GM12878 (cell line): ENCODE results near the gene KRTAP10-3. TPM values are rescaled to one million over a fixed set of nuclear protein-coding genes. Genes with fewer than 3 reads are reported as not detected.

Experiments
- ATAC-seq: fragments of 200-7000 bp; cut with Tn5 transposase; 3 replicates; pipeline ENCODE4 v1.9.1; 2020; ENCODE audit warnings: mild to moderate bottlenecking, moderate library complexity
- BruUV-seq: library from RNA; stranded (reverse); fragments of 400-500 nt; replicated peaks from 2 replicates; lab custom pipeline; 2021; lab: Mats Ljungman, UMichigan
- CTCF ChIA-PET: fragments of 300-600 bp; sonication (Branson Sonifier 250); formaldehyde crosslinking; extraction: SDS; loops from one replicate; lab custom pipeline; 2021; ENCODE audit warnings: inconsistent platforms; lab: Yijun Ruan, JAX
- POLR2A ChIA-PET: fragments of 350-600 bp; formaldehyde crosslinking; extraction: SDS; loops from one replicate; lab custom pipeline; 2021; ENCODE audit warnings: inconsistent platforms; lab: Charles Lee
- RAD21 ChIA-PET: fragments of 300-600 bp; sonication (Branson Sonifier 250); formaldehyde crosslinking; loops from one replicate; lab custom pipeline; 2023; ENCODE audit warnings: antibody characterized with exemption; ENCODE audit not compliant: unreplicated experiment; lab: Charles Lee
- SMC1A ChIA-PET: fragments of 300-600 bp; sonication (Branson Sonifier 250); formaldehyde crosslinking; loops from one replicate; lab custom pipeline; 2023; ENCODE audit not compliant: unreplicated experiment, uncharacterized antibody; lab: Charles Lee
- DNase-seq: peaks from one replicate; pipeline ENCODE4 v3.0.0-alpha.2; 2011; ENCODE audit warnings: low read depth, low spot score
- FAIRE-seq: peaks from 3 replicates; lab custom pipeline; 2011; peaks lifted over from hg19 to GRCh38; lab: Jason Lieb, UNC
- H2AFZ ChIP-seq: 2 replicates; pipeline ENCODE4 v1.6.0; 2011; ENCODE audit warnings: low read depth, low read length, control low read depth; ENCODE audit not compliant: control insufficient read depth
- H3K27ac ChIP-seq: 2 replicates; pipeline ENCODE4 v1.5.1; 2011; ENCODE audit warnings: control low read depth; ENCODE audit not compliant: control insufficient read depth, insufficient read depth
- H3K27me3 ChIP-seq, 2 experiments: replicated peaks in 1 of 2; 2 replicates each; pipeline versions ENCODE4 v1.6.0 to v1.6.1; 2011; ENCODE audit warnings: low read length in 1 of 2; ENCODE audit not compliant: control insufficient read depth in 2 of 2, insufficient read depth in 2 of 2
- H3K36me3 ChIP-seq, 2 experiments: 2 replicates each; pipeline ENCODE4 v1.5.1; 2011; ENCODE audit warnings: low read length in 1 of 2; ENCODE audit not compliant: control insufficient read depth in 2 of 2, insufficient read depth in 2 of 2
- H3K4me1 ChIP-seq: 2 replicates; pipeline ENCODE4 v1.6.1; 2011; ENCODE audit warnings: mild to moderate bottlenecking, low read length, moderate library complexity, mixed read lengths; ENCODE audit not compliant: control insufficient read depth, insufficient read depth
- H3K4me2 ChIP-seq: 2 replicates; pipeline ENCODE4 v1.6.0; 2011; ENCODE audit warnings: control low read depth; ENCODE audit not compliant: control insufficient read depth, insufficient read depth
- H3K4me3 ChIP-seq: fragments of 200-600 bp; sonication (generic); 2 replicates; pipeline ENCODE4 v1.5.1; 2016
- H3K79me2 ChIP-seq: 2 replicates; pipeline ENCODE4 v1.6.0; 2011; ENCODE audit warnings: low read length; ENCODE audit not compliant: control insufficient read depth, insufficient read depth
- H3K9ac ChIP-seq: 2 replicates; pipeline ENCODE4 v1.8.0; 2011; ENCODE audit warnings: low read length, control low read depth, mixed read lengths; ENCODE audit not compliant: control insufficient read depth, insufficient read depth
- H3K9me3 ChIP-seq: replicated peaks from 3 replicates; pipeline ENCODE4 v1.5.1; 2011; ENCODE audit warnings: mild to moderate bottlenecking, low read length; ENCODE audit not compliant: control insufficient read depth, insufficient read depth
- H4K20me1 ChIP-seq: 2 replicates; pipeline ENCODE4 v1.6.0; 2011; ENCODE audit not compliant: control insufficient read depth, insufficient read depth
- ATF3 ChIP-seq: IDR thresholded peaks from 2 replicates; pipeline ENCODE4 v1.6.1; 2011; ENCODE audit warnings: low read depth, mild to moderate bottlenecking, low read length, moderate library complexity, borderline replicate concordance; ENCODE audit errors: extremely low read depth
- CEBPB ChIP-seq, 2 experiments: fragments of 150-350 bp in 1 of 2; IDR thresholded peaks; 2 replicates each; pipeline ENCODE4 v1.6.1; 2012 to 2014; ENCODE audit warnings: low read depth in 2 of 2, low read length in 2 of 2, borderline replicate concordance in 1 of 2, inconsistent platforms in 1 of 2
- ETV6 ChIP-seq, 2 experiments: fragments of 450-650 bp in 1 of 2; IDR thresholded peaks in 1 of 2; conservative IDR thresholded peaks in 1 of 2; 2 replicates each; pipeline ENCODE4 v1.6.1; 2014; ENCODE audit warnings: antibody characterized with exemption in 1 of 2, borderline replicate concordance in 1 of 2, low read depth in 1 of 2, mild to moderate bottlenecking in 1 of 2, moderate library complexity in 1 of 2
- IRF4 ChIP-seq: IDR thresholded peaks from 2 replicates; pipeline ENCODE4 v1.6.1; 2011; ENCODE audit warnings: low read depth, low read length
- NBN ChIP-seq: fragments of 450-650 bp; IDR thresholded peaks from 2 replicates; pipeline ENCODE4 v1.6.1; 2016
- NR2C2 ChIP-seq: IDR thresholded peaks from 2 replicates; pipeline ENCODE4 v1.6.1; 2011; ENCODE audit warnings: borderline replicate concordance, low read depth; ENCODE audit not compliant: control insufficient read depth, insufficient read length
- SREBF1 ChIP-seq: IDR thresholded peaks from 2 replicates; pipeline ENCODE4 v1.6.1; 2012; ENCODE audit warnings: mild to moderate bottlenecking, low read length
- USF1 ChIP-seq: IDR thresholded peaks from 2 replicates; pipeline ENCODE4 v1.6.1; 2011; ENCODE audit warnings: borderline replicate concordance, low read depth, mild to moderate bottlenecking, moderate library complexity, mixed read lengths, low read length; ENCODE audit not compliant: insufficient read depth; ENCODE audit errors: extremely low read length
- ZNF274 ChIP-seq: IDR thresholded peaks from one replicate; pipeline ENCODE4 v1.8.0; 2011; ENCODE audit not compliant: insufficient read length, insufficient read depth
- WGBS: methylation state at CpG from one replicate; pipeline ENCODE4 v1.1.6; 2016; ENCODE audit warnings: low lambda C conversion rate; ENCODE audit not compliant: insufficient replicate concordance, insufficient coverage; ENCODE audit errors: missing lambda C conversion rate; 5-methylcytosine and 5-hydroxymethylcytosine counted together
- in situ Hi-C: fragments of 300-500 bp; cut with MboI; formaldehyde crosslinking; loops from 9 replicates; pipeline ENCODE4 v1.14.3; 2018; ENCODE audit warnings: mixed read lengths
- intact Hi-C: fragments of 100-400 bp; cut with micrococcal nuclease; formaldehyde crosslinking; loops from one replicate; pipeline ENCODE4 v1.14.2; 2022; ENCODE audit not compliant: unreplicated experiment
- polyA plus RNA-seq, 11 experiments: library from polyadenylated mRNA; depleted of rRNA in 4 of 11; unstranded in 6 of 11; stranded (reverse) in 5 of 11; fragments of >200 nt; fragmentation: Nextera tagmentation in 4 of 11; fragmentation: Illumina TruSeq in 1 of 11; extraction: Ambion mirVana in 4 of 11; extraction: Trizol in 1 of 11; gene quantifications; 1 replicate in 1 of 11; 2 replicates in 10 of 11; pipeline versions ENCODE4 v1.2.1 to v1.2.3, GENCODE V29; 2011 to 2016; ENCODE audit warnings: inconsistent platforms in 2 of 11, missing spikeins in 2 of 11, low read depth in 1 of 11
- total RNA-seq, 4 experiments: library from RNA; depleted of rRNA in 3 of 4; stranded (reverse); fragments of >200 nt in 3 of 4; fragmentation: Illumina TruSeq in 1 of 4; extraction: Trizol in 1 of 4; gene quantifications; 2 replicates each; pipeline versions ENCODE4 v1.2.1 to v1.2.3, GENCODE V29; 2013 to 2021

The KRTAP10-3 gene
- total and polyA plus RNA-seq, 10 of the 15 experiments (the other 5 are each of a cell fraction or from before 2014, with no cell fraction given), result not detected

- no peak within 1 kb of the TSS for H3K9ac ChIP-seq
- CTCF ChIA-PET, result no interaction called here
- no peak within 1 kb of the TSS for H3K27ac ChIP-seq
- TF ChIP-seq NBN (no peak), ZNF274 (no peak), ETV6 (conservative IDR thresholded peaks at IDR 0.05 in 1 of 2, IDR thresholded peaks at IDR 0.05 in 1 of 2; ENCODE audit: borderline replicate concordance in 1 of 2, low read depth in 1 of 2) (no peak), NR2C2 (no peak), ATF3 (no peak), USF1 (no peak), CEBPB (IDR thresholded peaks at IDR 0.05; ENCODE audit: borderline replicate concordance in 1 of 2, low read depth in 2 of 2, low read length in 2 of 2) (no peak), IRF4 (no peak), SREBF1 (no peak)
- no peaks in the 10 kb centered on the region for H4K20me1 ChIP-seq
- H3K79me2 ChIP-seq, result no peaks in the 10 kb centered on the region
- no peak within 1 kb of the TSS for H3K4me2 ChIP-seq
- FAIRE-seq (no peak), ATAC-seq (no peak), DNase-seq (no peak)
- POLR2A ChIA-PET, result no interaction called here
- no peaks in the 10 kb centered on the region for H3K4me1 ChIP-seq
- RAD21 ChIA-PET, result no interaction called here
- intact Hi-C loops, result no loop called here
- 22% methylated on average over 16 of the region's 17 CpGs for WGBS
- no peak within 1 kb of the TSS for H3K4me3 ChIP-seq
- no peaks in the 10 kb centered on the region; the same call in 2 of the 3 replicates for H3K9me3 ChIP-seq
- SMC1A ChIA-PET, result no interaction called here
- H2AFZ ChIP-seq, result no peak within 1 kb of the TSS
- no TSS peak for BruUV-seq
- no peaks in the 10 kb centered on the region for H3K27me3 ChIP-seq
- in situ Hi-C loops, result no loop called here
- H3K36me3 ChIP-seq, result no peaks in the 10 kb centered on the region
These were observed 7.1 kb downstream of the KRTAP10-3 start, which contains the start of gene KRTAP10-2 for GRCh38 chr21:44551340-44551961. Gene KRTAP10-2 (minus strand): TSS chr21:44551505. CDS start chr21:44551458, 47 bp downstream.
